WTC11 (cell line): Measurements from ENCODE around the gene COL18A1. TPM values are rescaled to one million over a fixed set of nuclear protein-coding genes. Genes with fewer than 3 reads are reported as not detected.

ENCODE experiments used
- ATAC-seq: fragments of 200-7000 bp; cut with Tn5 transposase; 2 replicates; pipeline ENCODE4 v1.10.0; 2021; ENCODE audit warnings: mild to moderate bottlenecking, moderate library complexity
- CTCF ChIA-PET: fragments of 300-600 bp; sonication (Branson Sonifier 250); formaldehyde crosslinking; loops from one replicate; lab custom pipeline; 2021; ENCODE audit warnings: antibody characterized with exemption; lab: Charles Lee
- POLR2A ChIA-PET: fragments of 350-600 bp; sonication (Branson Sonifier 250); formaldehyde crosslinking; loops from one replicate; lab custom pipeline; 2021; ENCODE audit warnings: antibody characterized with exemption; lab: Charles Lee
- DNase-seq: peaks from one replicate; pipeline ENCODE4 v3.0.0; 2021; ENCODE audit warnings: low spot score
- H3K27ac Mint-ChIP-seq: 2 replicates; pipeline ENCODE4 v1.8.0; 2021; ENCODE audit warnings: mixed read lengths
- H3K27me3 Mint-ChIP-seq: 2 replicates; pipeline ENCODE4 v1.8.0; 2021; ENCODE audit warnings: low read depth, mild to moderate bottlenecking, moderate library complexity, mixed read lengths
- H3K36me3 Mint-ChIP-seq: 2 replicates; pipeline ENCODE4 v1.8.0; 2021; ENCODE audit warnings: mixed read lengths
- H3K4me1 Mint-ChIP-seq: 2 replicates; pipeline ENCODE4 v1.8.0; 2022; ENCODE audit warnings: mixed read lengths
- H3K4me3 Mint-ChIP-seq: 2 replicates; pipeline ENCODE4 v1.8.0; 2021; ENCODE audit warnings: mild to moderate bottlenecking, moderate library complexity, mixed read lengths
- H3K9me3 Mint-ChIP-seq: 2 replicates; pipeline ENCODE4 v1.8.0; 2021; ENCODE audit warnings: mixed read lengths
- ARID4B ChIP-seq: sonication (generic); formaldehyde crosslinking; IDR thresholded peaks from 2 replicates; pipeline ENCODE4 v1.8.0; 2023; ENCODE audit warnings: missing genetic modification reagents, mild to moderate bottlenecking, borderline replicate concordance
- ATF2 ChIP-seq: sonication (generic); formaldehyde crosslinking; IDR thresholded peaks from 2 replicates; pipeline ENCODE4 v1.8.1; 2022; ENCODE audit warnings: low read depth, missing genetic modification reagents, borderline replicate concordance
- CDX4 ChIP-seq: fragments of 250-450 bp; sonication (Bioruptor Pico); IDR thresholded peaks from 2 replicates; pipeline ENCODE4 v1.9.0; 2021; ENCODE audit warnings: moderate library complexity, mild to moderate bottlenecking, inconsistent platforms, borderline replicate concordance
- E2F1 ChIP-seq: sonication (generic); formaldehyde crosslinking; IDR thresholded peaks from 2 replicates; pipeline ENCODE4 v1.8.0; 2022; ENCODE audit warnings: mild to moderate bottlenecking, missing genetic modification reagents
- HMGXB4 ChIP-seq: sonication (generic); formaldehyde crosslinking; IDR thresholded peaks from 2 replicates; pipeline ENCODE4 v1.8.1; 2023; ENCODE audit warnings: mild to moderate bottlenecking, moderate library complexity, missing genetic modification reagents
- IRF1 ChIP-seq: sonication (generic); formaldehyde crosslinking; IDR thresholded peaks from 2 replicates; pipeline ENCODE4 v1.8.0; 2023; ENCODE audit warnings: missing genetic modification reagents
- JAZF1 ChIP-seq: fragments of 250-450 bp; sonication (Bioruptor Pico); IDR thresholded peaks from 2 replicates; pipeline ENCODE4 v1.9.0; 2021; ENCODE audit warnings: moderate library complexity, mild to moderate bottlenecking, inconsistent platforms
- NR2C2 ChIP-seq: sonication (generic); formaldehyde crosslinking; IDR thresholded peaks from 2 replicates; pipeline ENCODE4 v1.8.0; 2022; ENCODE audit warnings: mild to moderate bottlenecking, missing genetic modification reagents
- OVOL2 ChIP-seq: fragments of 250-450 bp; sonication (Bioruptor Pico); IDR thresholded peaks from 2 replicates; pipeline ENCODE4 v1.9.0; 2021; ENCODE audit warnings: mild to moderate bottlenecking, borderline replicate concordance
- PREB ChIP-seq: sonication (generic); formaldehyde crosslinking; IDR thresholded peaks from 2 replicates; pipeline ENCODE4 v1.8.1; 2022; ENCODE audit warnings: mild to moderate bottlenecking, missing genetic modification reagents, moderate library complexity, borderline replicate concordance
- ZNF317 ChIP-seq: sonication (generic); formaldehyde crosslinking; IDR thresholded peaks from 2 replicates; pipeline ENCODE4 v1.8.1; 2023; ENCODE audit warnings: low read depth, mild to moderate bottlenecking, moderate library complexity, missing genetic modification reagents, borderline replicate concordance
- total RNA-seq: library from RNA; stranded (reverse); gene quantifications from 3 replicates; pipeline ENCODE4 v1.2.3, GENCODE V29; 2021

COL18A1 gene
- total RNA-seq, 1 experiment from 2014 or later: 231 TPM

GRCh38 chr21:45412491-45412890 is 7.5 kb downstream of the COL18A1 start (continued):
- TF ChIP-seq HMGXB4 (no peak), CDX4 (CRISPR knock-in tag) (no peak), ZNF317 (CRISPR knock-in tag) (no peak)

GRCh38 chr21:45412909-45413611 is 8.1 kb downstream of the COL18A1 start:
- no peaks in the 10 kb centered on the region for H3K36me3 Mint-ChIP-seq
- POLR2A ChIA-PET: interaction anchor here (1.5 kb wide), 1 partner anchor 125 kb away, joined by 4 read pairs; the partner anchor contains the start of gene POFUT2
- H3K9me3 Mint-ChIP-seq: no peaks in the 10 kb centered on the region
- DNase-seq (peak; percentile 23), ATAC-seq (no peak)
- no peak overlapping the region for H3K4me3 Mint-ChIP-seq
- TF ChIP-seq IRF1 (CRISPR knock-in tag) (no peak), E2F1 (no peak), NR2C2 (CRISPR knock-in tag) (no peak), OVOL2 (CRISPR knock-in tag) (no peak), JAZF1 (CRISPR knock-in tag) (no peak), ARID4B (CRISPR knock-in tag) (no peak), ATF2 (no peak), PREB (CRISPR knock-in tag) (no peak)
- CTCF ChIA-PET: interaction anchor here (0.7 to 1.4 kb wide), 2 partner anchors 27 to 56 kb away, joined by 3 to 5 read pairs; no protein-coding TSS in a partner anchor
- H3K4me1 Mint-ChIP-seq: peaks cover 90% of the 10 kb centered on the region
- H3K27me3 Mint-ChIP-seq: no peaks in the 10 kb centered on the region; the same call in 1 of the 2 replicates
- H3K27ac Mint-ChIP-seq: peak overlapping the region; percentile 84
